HG03066 (cell line): Measurements from ENCODE around the gene RAB26.
A peak's percentile ranks its signal among the peaks of the same experiment; 100 is the strongest.
"Not testable (repeated sequence)": the region's sequence is repeated elsewhere in the genome, so short reads cannot be mapped to it uniquely, and the experiment has no call there.

ENCODE experiments used
- ATAC-seq: cut with Tn5 transposase; IDR thresholded peaks from one replicate; pipeline ENCODE4 v1.9.1; 2021; ENCODE audit warnings: low read depth; ENCODE audit not compliant: unreplicated experiment

RAB26 gene

GRCh38 chr16:2135770-2136490 is 12.5 kb upstream of the RAB26 start, which contains the start of gene PKD1:
TSS of gene PKD1 (minus strand) at chr16:2135898. CDS start at chr16:2135689, 209 bp downstream.
- not testable (repeated sequence) for ATAC-seq

- no peak for ATAC-seq
These were observed 5.2 kb upstream of the RAB26 start for GRCh38 chr16:2142942-2143877.

- ATAC-seq: no peak
These were observed 4.4 kb upstream of the RAB26 start for GRCh38 chr16:2143878-2144485.

GRCh38 chr16:2145843-2146242 is 2.6 kb upstream of the RAB26 start:
- ATAC-seq: no peak

- no peak for ATAC-seq
These were observed 1.0 kb upstream of the RAB26 start for GRCh38 chr16:2147378-2147777.

GRCh38 chr16:2148714-2149629 is 547 bp downstream of the RAB26 start:
- no peak for ATAC-seq

GRCh38 chr16:2149630-2150417 is 1.4 kb downstream of the RAB26 start:
- no peak for ATAC-seq

DNA sequence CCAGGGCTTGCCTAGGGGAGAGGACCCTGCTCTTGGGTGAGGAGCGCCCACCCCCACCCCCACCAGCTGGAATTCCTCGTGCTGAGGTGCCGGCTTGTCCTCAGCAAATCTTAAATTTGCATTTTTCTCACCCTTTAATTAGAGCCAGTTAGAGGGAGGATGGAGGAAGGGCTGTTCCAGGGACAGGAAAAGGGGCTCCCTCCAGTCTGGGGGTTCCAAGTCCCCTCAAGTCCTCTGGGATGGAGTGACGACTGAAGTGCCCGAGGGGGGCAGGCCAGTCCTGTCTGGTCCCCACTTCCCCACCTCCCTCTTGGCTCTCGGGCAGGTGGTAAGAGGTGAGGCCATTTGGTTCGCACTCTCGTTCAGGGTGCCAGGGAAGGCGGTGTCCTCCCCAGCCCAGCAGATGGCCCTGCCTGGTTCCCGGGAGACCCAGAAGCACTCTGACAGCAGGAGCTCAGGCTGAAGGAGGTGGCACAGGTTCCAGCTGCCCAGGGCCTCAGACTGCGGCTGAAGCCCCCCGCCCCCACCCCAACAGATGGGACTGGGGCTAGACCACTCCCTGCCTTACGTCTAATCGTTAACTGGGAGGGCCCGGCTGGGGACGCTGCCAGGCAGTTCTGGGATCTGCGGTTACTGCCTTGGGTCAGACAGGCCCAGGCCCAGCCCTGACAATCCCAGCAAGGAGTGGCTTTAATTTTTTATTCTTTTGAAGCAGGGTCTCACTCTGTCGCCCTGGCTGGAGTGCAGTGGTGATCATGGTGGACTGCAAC is 2.2 kb downstream of the RAB26 start:
- ATAC-seq: no peak

DNA sequence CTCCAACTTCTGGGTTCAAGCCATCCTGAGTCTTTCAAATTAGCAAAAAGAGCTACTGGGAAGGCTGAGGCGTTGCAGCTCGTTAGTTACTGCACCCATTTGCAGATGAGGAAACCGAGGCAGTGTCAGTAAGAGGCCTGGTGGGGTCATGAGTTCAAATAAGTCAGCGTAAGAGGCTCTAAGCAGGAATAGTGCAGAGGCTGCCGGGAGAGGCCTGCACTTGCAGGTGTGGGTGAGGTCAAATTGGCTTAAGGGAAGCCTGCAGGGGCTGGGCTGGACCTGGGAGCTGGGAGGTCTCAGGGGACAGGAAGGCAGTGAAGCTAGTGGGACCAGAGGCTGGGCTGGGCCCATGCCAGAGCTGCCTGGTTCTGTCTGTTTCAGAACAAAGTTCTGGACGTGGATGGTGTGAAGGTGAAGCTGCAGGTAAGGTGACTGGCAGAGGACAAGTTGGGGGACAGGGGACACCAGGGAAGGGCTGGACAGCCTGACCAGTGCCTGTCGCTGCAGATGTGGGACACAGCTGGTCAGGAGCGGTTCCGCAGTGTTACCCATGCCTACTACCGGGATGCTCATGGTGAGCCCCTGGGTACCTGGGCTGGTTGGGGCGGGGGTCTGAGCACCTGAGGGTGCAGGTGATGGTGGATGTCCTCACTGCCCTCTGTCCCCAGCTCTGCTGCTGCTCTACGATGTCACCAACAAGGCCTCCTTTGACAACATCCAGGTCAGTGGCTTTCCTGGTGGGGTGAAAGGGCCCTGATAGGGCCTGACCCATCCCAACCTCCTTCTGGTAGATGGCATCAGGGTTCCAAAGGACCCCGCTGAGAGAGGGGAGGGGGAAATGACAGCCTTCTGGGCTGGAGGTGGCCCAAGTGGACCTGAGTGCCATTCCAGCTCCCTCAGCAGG is 3.0 kb downstream of the RAB26 start:
- no peak for ATAC-seq

DNA sequence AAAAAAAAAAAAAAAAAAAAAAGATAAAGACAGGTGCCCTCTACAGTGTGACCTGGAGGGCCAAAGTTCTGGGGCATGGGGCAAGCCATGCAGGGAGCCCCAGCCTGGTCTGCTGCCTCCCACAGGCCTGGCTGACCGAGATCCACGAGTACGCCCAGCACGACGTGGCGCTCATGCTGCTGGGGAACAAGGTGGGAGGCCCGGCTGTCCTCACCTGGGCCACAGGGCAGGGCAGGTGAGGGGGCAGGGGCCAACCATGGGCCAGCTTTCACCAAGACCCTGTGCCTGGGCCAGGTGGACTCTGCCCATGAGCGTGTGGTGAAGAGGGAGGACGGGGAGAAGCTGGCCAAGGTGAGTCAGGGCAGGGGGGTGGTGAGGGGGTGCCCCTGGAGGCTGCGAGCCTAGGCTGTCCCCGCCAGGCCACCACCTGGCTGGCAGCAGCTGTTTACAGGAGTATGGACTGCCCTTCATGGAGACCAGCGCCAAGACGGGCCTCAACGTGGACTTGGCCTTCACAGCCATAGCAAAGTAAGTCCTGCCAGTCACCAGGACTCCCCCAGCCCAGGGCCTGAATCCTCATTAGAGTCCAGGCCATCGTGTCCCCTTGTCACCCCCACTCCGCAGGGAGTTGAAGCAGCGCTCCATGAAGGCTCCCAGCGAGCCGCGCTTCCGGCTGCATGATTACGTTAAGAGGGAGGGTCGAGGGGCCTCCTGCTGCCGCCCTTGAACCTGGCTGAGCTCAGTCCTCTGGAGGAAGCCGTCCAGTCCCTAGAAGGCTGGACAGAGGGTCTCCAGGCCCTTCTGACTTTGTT is 4.5 kb downstream of the RAB26 start:
- no peak for ATAC-seq

- no peak for ATAC-seq
These were observed 6.2 kb downstream of the RAB26 start for GRCh38 chr16:2154533-2155090.

DNA sequence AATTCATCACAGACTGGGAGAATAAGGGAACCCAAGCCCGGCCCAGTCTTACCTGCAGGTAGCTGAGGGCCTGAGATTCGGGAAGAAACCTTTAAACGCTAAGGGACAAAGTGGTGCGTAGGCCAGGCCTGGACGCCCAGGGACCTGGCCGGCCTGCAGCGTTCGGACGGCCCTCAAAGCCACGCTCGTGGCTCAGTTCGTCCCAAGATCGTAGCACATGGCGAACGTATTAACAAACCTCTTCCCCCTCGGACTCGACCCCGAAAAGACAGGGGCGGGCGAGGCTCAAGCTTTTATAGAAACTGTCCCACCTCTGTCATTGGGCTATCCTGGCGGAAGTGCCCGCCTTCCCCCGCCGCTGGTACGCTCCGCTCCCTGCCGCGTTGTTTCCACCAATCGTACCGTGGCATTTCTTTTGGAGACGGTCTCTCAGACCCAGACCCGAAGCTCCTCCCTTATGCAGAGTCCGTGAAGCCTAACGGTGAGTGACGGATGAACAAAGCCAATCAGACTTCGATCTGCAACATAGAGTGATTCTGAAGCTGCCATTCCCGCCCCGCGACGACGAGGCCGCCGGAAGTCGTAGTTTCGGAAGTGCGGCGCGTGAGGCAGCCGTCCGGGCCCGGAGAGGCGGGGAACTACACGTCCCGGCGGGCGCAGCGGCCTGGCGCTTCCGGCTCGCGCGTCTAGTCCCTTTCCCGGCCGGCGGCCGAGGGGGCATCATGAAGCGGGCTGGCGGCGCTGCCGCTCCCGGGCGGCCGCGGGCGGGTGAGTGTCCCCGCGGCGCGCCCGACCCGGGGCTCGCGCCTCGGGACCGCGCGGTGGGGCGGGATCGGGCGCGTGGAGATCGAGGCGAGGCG is 6.9 kb downstream of the RAB26 start, which contains the start of gene TRAF7:
Gene TRAF7, plus strand, starts transcription at position 692 of the 860 bp plus-strand sequence. CDS start 8,139 bp downstream, outside the sequence.
- peak; percentile 85 for ATAC-seq

GRCh38 chr16:2155977-2156848 is 7.8 kb downstream of the RAB26 start:
- ATAC-seq: no peak

GRCh38 chr16:2156849-2157224 is 8.4 kb downstream of the RAB26 start:
- no peak for ATAC-seq
